Panc1 (cell line): ENCODE results near the gene PDPK1. TPM values are rescaled to one million over a fixed set of nuclear protein-coding genes. Genes with fewer than 3 reads are reported as not detected.
A peak's percentile ranks its signal among the peaks of the same experiment; 100 is the strongest.
"Not testable (repeated sequence)": the region's sequence is repeated elsewhere in the genome, so short reads cannot be mapped to it uniquely, and the experiment has no call there.

Source experiments
- ATAC-seq: fragments of 200-7000 bp; cut with Tn5 transposase; 2 replicates; pipeline ENCODE4 v1.9.1; 2020; ENCODE audit warnings: mild to moderate bottlenecking, moderate library complexity
- BruUV-seq: library from RNA; stranded (reverse); fragments of 400-500 nt; replicated peaks from 2 replicates; lab custom pipeline; 2021; lab: Mats Ljungman, UMichigan
- CTCF ChIA-PET: fragments of 300-600 bp; sonication (Branson Sonifier 250); formaldehyde crosslinking; loops from one replicate; lab custom pipeline; 2022; ENCODE audit warnings: antibody characterized with exemption; lab: Charles Lee
- POLR2A ChIA-PET: fragments of 300-600 bp; sonication (Branson Sonifier 250); formaldehyde crosslinking; loops from one replicate; lab custom pipeline; 2022; ENCODE audit warnings: antibody characterized with exemption; lab: Charles Lee
- DNase-seq: peaks from one replicate; pipeline ENCODE4 v3.0.0-alpha.2; 2010; ENCODE audit warnings: low read depth, low spot score
- H3K27ac ChIP-seq: 2 replicates; pipeline ENCODE4 v1.5.1; 2011; ENCODE audit warnings: mild to moderate bottlenecking, low read length, inconsistent platforms
- H3K27me3 ChIP-seq: fragments of 200-500 bp; sonication (Bioruptor generic); 2 replicates; pipeline ENCODE4 v1.6.0; 2014; ENCODE audit warnings: low read length, inconsistent platforms; ENCODE audit not compliant: control insufficient read depth, insufficient read depth
- H3K36me3 ChIP-seq: fragments of 200-500 bp; sonication (Bioruptor generic); 2 replicates; pipeline ENCODE4 v1.5.1; 2014; ENCODE audit warnings: inconsistent platforms, mild to moderate bottlenecking, low read length, moderate library complexity; ENCODE audit not compliant: control insufficient read depth, insufficient read depth
- H3K4me1 ChIP-seq: 2 replicates; pipeline ENCODE4 v1.5.1; 2011; ENCODE audit warnings: inconsistent platforms, mild to moderate bottlenecking, low read length, moderate library complexity; ENCODE audit not compliant: control insufficient read depth, insufficient read depth
- H3K4me3 ChIP-seq, 2 experiments: 2 replicates each; pipeline ENCODE4 v1.5.1; 2011 to 2012; ENCODE audit warnings: low read depth in 2 of 2, low read length in 2 of 2, mild to moderate bottlenecking in 2 of 2, inconsistent platforms in 1 of 2, moderate library complexity in 1 of 2
- H3K9me3 ChIP-seq: fragments of 200-500 bp; sonication (Bioruptor generic); 2 replicates; pipeline ENCODE4 v1.5.1; 2014; ENCODE audit warnings: low read depth, mild to moderate bottlenecking, inconsistent platforms, low read length, moderate library complexity; ENCODE audit not compliant: control insufficient read depth, insufficient read depth
- in situ Hi-C: cut with HindIII; loops from 2 replicates; pipeline ENCODE4 v1.10.0; 2016; ENCODE audit warnings: low sequenced_read_pairs, low pct_unique_long_range_greater_than_20kb
- intact Hi-C: fragments of 100-400 bp; cut with micrococcal nuclease; formaldehyde crosslinking; loops from one replicate; pipeline ENCODE4 v1.10.0; 2022; ENCODE audit not compliant: unreplicated experiment
- total RNA-seq: library from RNA; stranded (reverse); gene quantifications from one replicate; pipeline ENCODE4 v1.2.1, GENCODE V29; 2021; ENCODE audit not compliant: unreplicated experiment

PDPK1 gene
- total RNA-seq, 1 experiment from 2014 or later, result 43.2 TPM

GRCh38 chr16:2575839-2576238 lies 38.0 kb downstream of the PDPK1 start:
- CTCF ChIA-PET, H3K27ac ChIP-seq, H3K4me3 ChIP-seq, H3K27me3 ChIP-seq, BruUV-seq, intact Hi-C loops, H3K36me3 ChIP-seq, DNase-seq, in situ Hi-C loops, H3K9me3 ChIP-seq, POLR2A ChIA-PET, H3K4me1 ChIP-seq, ATAC-seq: not testable (repeated sequence)

GRCh38 chr16:2577044-2577443 lies 39.2 kb downstream of the PDPK1 start:
- ATAC-seq, CTCF ChIA-PET, DNase-seq, H3K27ac ChIP-seq, H3K4me3 ChIP-seq, POLR2A ChIA-PET, in situ Hi-C loops, H3K9me3 ChIP-seq, H3K27me3 ChIP-seq, H3K36me3 ChIP-seq, BruUV-seq, intact Hi-C loops, H3K4me1 ChIP-seq: not testable (repeated sequence)

DNA sequence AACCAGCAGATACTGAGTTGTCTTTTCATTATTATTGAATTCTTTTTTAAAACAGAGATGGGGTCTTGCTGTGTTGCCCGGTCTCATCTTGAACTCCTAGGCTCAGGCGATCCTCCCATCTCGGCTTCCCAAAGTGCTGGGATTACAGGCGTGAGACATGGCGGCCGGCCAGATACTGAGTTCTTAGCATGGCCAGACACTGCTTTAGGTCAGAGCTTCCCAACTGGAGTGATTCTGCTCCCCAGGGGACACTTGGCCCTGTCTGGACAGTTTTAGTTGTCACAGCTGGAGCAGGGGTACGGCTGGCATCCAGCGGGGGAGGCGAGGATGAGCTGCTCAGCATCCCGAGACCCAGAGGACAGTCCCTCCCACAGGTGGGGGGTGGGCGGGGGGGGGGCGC lies 41.1 kb downstream of the PDPK1 start:
- POLR2A ChIA-PET, H3K27me3 ChIP-seq, H3K27ac ChIP-seq, BruUV-seq, ATAC-seq, CTCF ChIA-PET, H3K4me1 ChIP-seq, DNase-seq, H3K36me3 ChIP-seq, in situ Hi-C loops, intact Hi-C loops, H3K4me3 ChIP-seq, H3K9me3 ChIP-seq: not testable (repeated sequence)

GRCh38 chr16:2580143-2580542 lies 42.3 kb downstream of the PDPK1 start:
- H3K4me1 ChIP-seq, H3K36me3 ChIP-seq, CTCF ChIA-PET, H3K4me3 ChIP-seq, BruUV-seq, DNase-seq, H3K9me3 ChIP-seq, H3K27me3 ChIP-seq, H3K27ac ChIP-seq, intact Hi-C loops, POLR2A ChIA-PET, in situ Hi-C loops: not testable (repeated sequence)
- 0 out of 2 replicates have a peak, but pooled peaks have one; percentile 27 for ATAC-seq

DNA sequence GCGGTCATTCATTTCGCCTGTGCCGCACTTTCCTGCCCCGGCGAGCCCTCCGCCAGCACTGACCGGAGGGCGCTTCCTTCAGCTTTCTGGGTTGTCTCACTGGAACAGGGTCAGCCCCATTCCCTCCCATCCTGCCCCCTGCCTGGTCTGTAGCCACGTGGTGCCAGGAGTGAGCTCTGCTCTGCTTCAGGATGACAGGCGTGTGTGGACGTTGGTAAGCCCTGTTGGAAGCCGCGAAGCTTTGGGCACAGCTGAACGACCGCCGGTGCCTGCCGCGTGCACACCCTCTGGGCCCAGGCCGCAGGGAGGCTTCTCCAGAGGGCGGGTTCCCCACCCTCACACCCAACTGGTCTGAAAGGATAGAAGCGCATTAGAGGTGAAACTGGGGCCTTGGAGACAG lies 43.0 kb downstream of the PDPK1 start:
- H3K4me3 ChIP-seq, H3K9me3 ChIP-seq, DNase-seq, ATAC-seq, CTCF ChIA-PET, H3K27ac ChIP-seq, H3K27me3 ChIP-seq, H3K36me3 ChIP-seq, intact Hi-C loops, in situ Hi-C loops, H3K4me1 ChIP-seq, POLR2A ChIA-PET, BruUV-seq: not testable (repeated sequence)
